Measurements from ENCODE around the gene KCTD10.
"Not testable (repeated sequence)": the region's sequence is repeated elsewhere in the genome, so short reads cannot be mapped to it uniquely, and the experiment has no call there.

KCTD10 gene

GRCh38 chr12:109418848-109419480 lies 58.1 kb downstream of the KCTD10 start:
- DNase-seq (ENCODE audit: low read depth), result no peak

GRCh38 chr12:109406147-109406546 lies 71.0 kb downstream of the KCTD10 start:
- DNase-seq (ENCODE audit: low read depth), result not testable (repeated sequence)

GRCh38 chr12:109404841-109405240 lies 72.3 kb downstream of the KCTD10 start:
- not testable (repeated sequence) for DNase-seq (ENCODE audit: low read depth)
